Hepatocyte (in vitro differentiated cells): ENCODE data around the gene MRTFA. TPM values are rescaled to one million over a fixed set of nuclear protein-coding genes. Genes with fewer than 3 reads are reported as not detected.

Source experiments
- DNase-seq: peaks from one replicate; pipeline ENCODE4 v3.0.0-alpha.2; 2016; ENCODE audit warnings: low spot score
- H2AFZ ChIP-seq: fragments of 200-600 bp; sonication (generic); 2 replicates; pipeline ENCODE4 v1.6.0; 2016; ENCODE audit warnings: antibody characterized with exemption, mild to moderate bottlenecking
- H3K27ac ChIP-seq: fragments of 200-600 bp; sonication (generic); 2 replicates; pipeline ENCODE4 v1.5.1; 2016; ENCODE audit warnings: mild to moderate bottlenecking
- H3K27me3 ChIP-seq: fragments of 200-600 bp; sonication (generic); 2 replicates; pipeline ENCODE4 v1.6.1; 2016
- H3K36me3 ChIP-seq: fragments of 200-600 bp; sonication (generic); replicated peaks from 2 replicates; pipeline ENCODE4 v1.5.1; 2016; ENCODE audit warnings: low read depth; ENCODE audit not compliant: insufficient read depth
- H3K4me1 ChIP-seq: fragments of 200-600 bp; sonication (generic); 2 replicates; pipeline ENCODE4 v1.5.1; 2016; ENCODE audit warnings: mild to moderate bottlenecking, moderate library complexity; ENCODE audit not compliant: insufficient read depth
- H3K4me2 ChIP-seq: fragments of 200-600 bp; sonication (generic); 2 replicates; pipeline ENCODE4 v1.6.0; 2016
- H3K4me3 ChIP-seq: fragments of 200-600 bp; sonication (generic); 2 replicates; pipeline ENCODE4 v1.5.1; 2016; ENCODE audit warnings: mild to moderate bottlenecking
- H3K79me2 ChIP-seq: fragments of 200-600 bp; sonication (generic); 2 replicates; pipeline ENCODE4 v1.6.0; 2017; ENCODE audit warnings: mild to moderate bottlenecking
- H3K9me2 ChIP-seq: fragments of 200-600 bp; sonication (generic); replicated peaks from 2 replicates; pipeline ENCODE4 v1.6.0; 2017; ENCODE audit warnings: mild to moderate bottlenecking; ENCODE audit not compliant: insufficient read depth
- H3K9me3 ChIP-seq: fragments of 200-600 bp; sonication (generic); 2 replicates; pipeline ENCODE4 v1.5.1; 2016; ENCODE audit warnings: low read depth, mild to moderate bottlenecking
- H4K20me1 ChIP-seq: fragments of 200-600 bp; sonication (generic); 2 replicates; pipeline ENCODE4 v1.6.0; 2016; ENCODE audit warnings: mild to moderate bottlenecking; ENCODE audit not compliant: insufficient read depth, poor library complexity, severe bottlenecking
- EZH2 ChIP-seq: fragments of 200-600 bp; sonication (generic); IDR thresholded peaks from 2 replicates; pipeline ENCODE4 v1.6.1; 2016; ENCODE audit warnings: antibody characterized with exemption, mild to moderate bottlenecking, borderline replicate concordance
- EZH2phosphoT487 ChIP-seq: fragments of 200-600 bp; sonication (generic); IDR thresholded peaks from one replicate; pipeline ENCODE4 v1.6.1; 2018; ENCODE audit warnings: antibody characterized with exemption, mild to moderate bottlenecking, low read depth, moderate library complexity; ENCODE audit not compliant: unreplicated experiment, severe bottlenecking
- WGBS: methylation state at CpG from one replicate; pipeline ENCODE4 v1.1.6; 2016; ENCODE audit warnings: low lambda C conversion rate; ENCODE audit errors: missing lambda C conversion rate; 5-methylcytosine and 5-hydroxymethylcytosine counted together
- polyA plus RNA-seq: library from polyadenylated mRNA; unstranded; fragments of >200 nt; fragmentation: Nextera tagmentation; extraction: Ambion mirVana; gene quantifications from 2 replicates; pipeline ENCODE4 v1.2.1, GENCODE V29; 2016
- total RNA-seq: library from RNA; depleted of rRNA; stranded (reverse); fragments of >200 nt; gene quantifications from 2 replicates; pipeline ENCODE4 v1.2.3, GENCODE V29; 2014
- TF ChIP-seq, protein P1 (sequence below): fragments of 200-600 bp; sonication (generic); IDR thresholded peaks from 2 replicates; pipeline ENCODE4 v1.5.1; 2016; ENCODE audit warnings: antibody characterized with exemption, mild to moderate bottlenecking; ENCODE audit not compliant: poor library complexity

Gene MRTFA
- total and polyA plus RNA-seq, 2 experiments from 2014 or later: 19.0 to 29.7 TPM

DNA sequence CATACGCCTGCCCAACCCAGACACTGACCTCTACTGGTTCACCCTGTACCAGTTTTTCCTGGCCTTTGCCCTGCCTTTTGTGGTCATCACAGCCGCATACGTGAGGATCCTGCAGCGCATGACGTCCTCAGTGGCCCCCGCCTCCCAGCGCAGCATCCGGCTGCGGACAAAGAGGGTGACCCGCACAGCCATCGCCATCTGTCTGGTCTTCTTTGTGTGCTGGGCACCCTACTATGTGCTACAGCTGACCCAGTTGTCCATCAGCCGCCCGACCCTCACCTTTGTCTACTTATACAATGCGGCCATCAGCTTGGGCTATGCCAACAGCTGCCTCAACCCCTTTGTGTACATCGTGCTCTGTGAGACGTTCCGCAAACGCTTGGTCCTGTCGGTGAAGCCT, 44.9 kb upstream of the MRTFA start:
- peaks cover 3% of the 10 kb centered on the region for H3K27me3 ChIP-seq

DNA sequence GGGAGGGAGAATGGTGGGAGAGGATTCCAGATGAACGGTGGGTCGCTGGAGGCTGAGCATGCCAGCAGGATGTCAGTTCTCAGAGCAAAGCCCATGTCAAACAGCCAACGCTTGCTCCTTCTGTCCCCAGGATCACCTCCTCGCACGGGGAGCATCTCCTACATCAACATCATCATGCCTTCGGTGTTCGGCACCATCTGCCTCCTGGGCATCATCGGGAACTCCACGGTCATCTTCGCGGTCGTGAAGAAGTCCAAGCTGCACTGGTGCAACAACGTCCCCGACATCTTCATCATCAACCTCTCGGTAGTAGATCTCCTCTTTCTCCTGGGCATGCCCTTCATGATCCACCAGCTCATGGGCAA, 44.3 kb upstream of the MRTFA start:
- Histone ChIP-seq H4K20me1 (no peaks in the 10 kb centered on the region), H3K79me2 (no peaks in the 10 kb centered on the region), H3K4me2 (peak overlapping the region; percentile 77), H3K27ac (no peak overlapping the region), H3K4me3 (no peak overlapping the region), H3K9me3 (no peaks in the 10 kb centered on the region), H3K36me3 (no peaks in the 10 kb centered on the region), H3K4me1 (peaks cover 13% of the 10 kb centered on the region), H2AFZ (no peak overlapping the region), H3K9me2 (no peaks in the 10 kb centered on the region), H3K27me3 (peaks cover 3% of the 10 kb centered on the region)
- 95% methylated on average over 15 of the region's 15 CpGs for WGBS
- TF ChIP-seq EZH2 (no peak), EZH2phosphoT487 (no peak)
- TF ChIP-seq, protein P1, sequence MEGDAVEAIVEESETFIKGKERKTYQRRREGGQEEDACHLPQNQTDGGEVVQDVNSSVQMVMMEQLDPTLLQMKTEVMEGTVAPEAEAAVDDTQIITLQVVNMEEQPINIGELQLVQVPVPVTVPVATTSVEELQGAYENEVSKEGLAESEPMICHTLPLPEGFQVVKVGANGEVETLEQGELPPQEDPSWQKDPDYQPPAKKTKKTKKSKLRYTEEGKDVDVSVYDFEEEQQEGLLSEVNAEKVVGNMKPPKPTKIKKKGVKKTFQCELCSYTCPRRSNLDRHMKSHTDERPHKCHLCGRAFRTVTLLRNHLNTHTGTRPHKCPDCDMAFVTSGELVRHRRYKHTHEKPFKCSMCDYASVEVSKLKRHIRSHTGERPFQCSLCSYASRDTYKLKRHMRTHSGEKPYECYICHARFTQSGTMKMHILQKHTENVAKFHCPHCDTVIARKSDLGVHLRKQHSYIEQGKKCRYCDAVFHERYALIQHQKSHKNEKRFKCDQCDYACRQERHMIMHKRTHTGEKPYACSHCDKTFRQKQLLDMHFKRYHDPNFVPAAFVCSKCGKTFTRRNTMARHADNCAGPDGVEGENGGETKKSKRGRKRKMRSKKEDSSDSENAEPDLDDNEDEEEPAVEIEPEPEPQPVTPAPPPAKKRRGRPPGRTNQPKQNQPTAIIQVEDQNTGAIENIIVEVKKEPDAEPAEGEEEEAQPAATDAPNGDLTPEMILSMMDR: no peak
- no peak for DNase-seq

More for the DNA sequence above, 44.9 kb upstream of the MRTFA start:
- Histone ChIP-seq H3K36me3 (no peaks in the 10 kb centered on the region), H3K4me2 (no peak overlapping the region), H3K9me2 (no peaks in the 10 kb centered on the region), H3K79me2 (no peaks in the 10 kb centered on the region), H2AFZ (no peak overlapping the region), H3K9me3 (no peaks in the 10 kb centered on the region), H3K4me1 (peaks cover 13% of the 10 kb centered on the region), H3K27ac (no peak overlapping the region), H3K4me3 (no peak overlapping the region), H4K20me1 (no peaks in the 10 kb centered on the region)
- TF ChIP-seq EZH2phosphoT487 (no peak), EZH2 (no peak)
- TF ChIP-seq, protein P1: no peak
- WGBS: 98% methylated on average over 19 of the region's 19 CpGs
- no peak for DNase-seq

DNA sequence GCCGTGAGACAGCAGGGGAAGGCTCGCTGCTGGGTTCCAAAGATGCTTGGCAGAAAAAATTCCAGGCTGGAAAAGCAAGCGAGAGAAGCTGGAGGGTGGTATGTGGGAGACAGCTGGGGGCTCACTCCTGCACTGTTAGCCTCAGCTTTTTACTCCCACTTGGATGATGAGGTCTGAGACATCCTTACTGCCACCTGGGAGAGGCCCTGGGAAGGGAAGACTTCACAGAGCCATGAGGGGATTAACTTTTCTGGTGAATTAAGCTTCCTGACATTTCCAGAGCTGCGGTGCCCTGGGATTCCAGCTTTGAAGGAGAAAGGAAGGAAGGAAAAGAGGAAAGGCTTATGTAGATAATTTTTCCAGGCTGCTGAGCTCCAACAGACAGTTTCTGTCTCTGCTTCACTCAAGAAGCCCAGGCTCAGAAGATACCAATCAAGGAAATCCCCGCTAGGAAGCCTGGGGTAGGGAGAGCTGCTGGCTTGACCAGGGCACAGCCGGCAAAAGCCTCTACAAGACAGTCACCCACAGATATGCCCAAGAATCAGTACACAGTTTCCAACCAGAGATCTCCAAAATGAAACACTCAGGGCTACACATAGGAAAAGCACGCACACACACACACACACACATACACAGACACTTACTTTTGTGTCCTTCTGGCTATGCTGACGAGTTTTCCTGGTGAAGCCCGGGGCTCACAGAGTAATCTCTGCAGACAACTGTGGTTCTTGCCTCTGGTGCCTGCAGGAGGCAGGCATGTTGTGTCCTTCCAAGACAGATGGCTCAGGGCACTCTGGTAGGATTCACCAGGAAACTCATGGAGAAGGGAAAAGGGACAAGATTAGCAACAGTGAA, 43.7 kb upstream of the MRTFA start:
- peak; percentile 35 for DNase-seq
- no peak overlapping the region for H3K4me3 ChIP-seq
- H4K20me1 ChIP-seq: no peaks in the 10 kb centered on the region
- WGBS: 33% methylated on average over 9 of the region's 9 CpGs
- peaks cover 3% of the 10 kb centered on the region for H3K27me3 ChIP-seq
- H3K9me3 ChIP-seq: no peaks in the 10 kb centered on the region
- H3K4me1 ChIP-seq: peaks cover 13% of the 10 kb centered on the region
- H3K36me3 ChIP-seq: no peaks in the 10 kb centered on the region
- TF ChIP-seq EZH2phosphoT487: no peak
- TF ChIP-seq, protein P1: peak; percentile 20
- no peak overlapping the region for H2AFZ ChIP-seq
- no peaks in the 10 kb centered on the region for H3K79me2 ChIP-seq
- H3K27ac ChIP-seq: no peak overlapping the region
- H3K9me2 ChIP-seq: no peaks in the 10 kb centered on the region
- peak overlapping the region; percentile 77 for H3K4me2 ChIP-seq
